ENCODE measurements around the gene KCNG2.

KCNG2 gene

DNA sequence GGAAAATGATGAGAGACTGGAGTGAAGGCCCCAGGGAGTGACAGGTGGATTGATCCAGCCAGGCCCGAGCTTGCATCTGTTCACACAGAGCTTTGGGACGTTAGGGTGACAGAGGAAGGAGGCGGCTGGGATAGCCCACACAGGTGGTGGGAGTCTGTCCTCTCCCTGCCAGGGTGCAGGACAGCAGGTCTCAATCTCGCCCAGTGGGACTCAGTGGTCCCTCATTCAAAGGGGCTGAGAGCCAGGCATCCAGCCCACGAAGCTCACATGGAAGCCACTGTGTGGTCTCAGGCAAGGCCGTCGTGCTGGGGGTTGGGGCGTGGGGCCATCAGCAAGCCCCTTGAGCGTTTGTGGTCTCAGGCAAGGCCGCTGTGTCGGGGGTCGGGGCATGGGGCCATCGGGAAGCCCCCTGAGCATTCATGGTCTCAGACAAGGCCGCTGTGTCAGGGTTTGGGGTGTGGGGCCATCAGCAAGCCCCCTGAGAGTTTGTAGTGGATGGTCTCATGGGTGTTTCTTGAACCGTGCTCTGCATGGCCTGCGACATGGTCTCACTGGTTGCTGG is 8.3 kb downstream of the KCNG2 start:
- no peak overlapping the region for H3K4me3 ChIP-seq (IDR thresholded peaks at IDR 0.05; ENCODE audit: insufficient read depth, low read depth, low read length)
- H3K36me3 ChIP-seq (ENCODE audit: insufficient read depth), result no peaks in the 10 kb centered on the region
- no peaks in the 10 kb centered on the region for H3K79me2 ChIP-seq (ENCODE audit: insufficient read depth, low read depth)
- H3K9ac ChIP-seq, result no peak overlapping the region
- H3K27me3 ChIP-seq (ENCODE audit: insufficient read depth, low read depth), result no peaks in the 10 kb centered on the region
- H3K4me1 ChIP-seq (ENCODE audit: low read depth, poor library complexity, severe bottlenecking), result no peaks in the 10 kb centered on the region
- TF ChIP-seq, protein P1, sequence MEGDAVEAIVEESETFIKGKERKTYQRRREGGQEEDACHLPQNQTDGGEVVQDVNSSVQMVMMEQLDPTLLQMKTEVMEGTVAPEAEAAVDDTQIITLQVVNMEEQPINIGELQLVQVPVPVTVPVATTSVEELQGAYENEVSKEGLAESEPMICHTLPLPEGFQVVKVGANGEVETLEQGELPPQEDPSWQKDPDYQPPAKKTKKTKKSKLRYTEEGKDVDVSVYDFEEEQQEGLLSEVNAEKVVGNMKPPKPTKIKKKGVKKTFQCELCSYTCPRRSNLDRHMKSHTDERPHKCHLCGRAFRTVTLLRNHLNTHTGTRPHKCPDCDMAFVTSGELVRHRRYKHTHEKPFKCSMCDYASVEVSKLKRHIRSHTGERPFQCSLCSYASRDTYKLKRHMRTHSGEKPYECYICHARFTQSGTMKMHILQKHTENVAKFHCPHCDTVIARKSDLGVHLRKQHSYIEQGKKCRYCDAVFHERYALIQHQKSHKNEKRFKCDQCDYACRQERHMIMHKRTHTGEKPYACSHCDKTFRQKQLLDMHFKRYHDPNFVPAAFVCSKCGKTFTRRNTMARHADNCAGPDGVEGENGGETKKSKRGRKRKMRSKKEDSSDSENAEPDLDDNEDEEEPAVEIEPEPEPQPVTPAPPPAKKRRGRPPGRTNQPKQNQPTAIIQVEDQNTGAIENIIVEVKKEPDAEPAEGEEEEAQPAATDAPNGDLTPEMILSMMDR (conservative IDR thresholded peaks at IDR 0.05; ENCODE audit: low read depth, low read length), result no peak
- no peak overlapping the region for H3K27ac ChIP-seq
- H3K4me2 ChIP-seq, result no peak overlapping the region
- no peak overlapping the region for H2AFZ ChIP-seq (ENCODE audit: low read depth)
- no peaks in the 10 kb centered on the region for H4K20me1 ChIP-seq (ENCODE audit: insufficient read depth)

DNA sequence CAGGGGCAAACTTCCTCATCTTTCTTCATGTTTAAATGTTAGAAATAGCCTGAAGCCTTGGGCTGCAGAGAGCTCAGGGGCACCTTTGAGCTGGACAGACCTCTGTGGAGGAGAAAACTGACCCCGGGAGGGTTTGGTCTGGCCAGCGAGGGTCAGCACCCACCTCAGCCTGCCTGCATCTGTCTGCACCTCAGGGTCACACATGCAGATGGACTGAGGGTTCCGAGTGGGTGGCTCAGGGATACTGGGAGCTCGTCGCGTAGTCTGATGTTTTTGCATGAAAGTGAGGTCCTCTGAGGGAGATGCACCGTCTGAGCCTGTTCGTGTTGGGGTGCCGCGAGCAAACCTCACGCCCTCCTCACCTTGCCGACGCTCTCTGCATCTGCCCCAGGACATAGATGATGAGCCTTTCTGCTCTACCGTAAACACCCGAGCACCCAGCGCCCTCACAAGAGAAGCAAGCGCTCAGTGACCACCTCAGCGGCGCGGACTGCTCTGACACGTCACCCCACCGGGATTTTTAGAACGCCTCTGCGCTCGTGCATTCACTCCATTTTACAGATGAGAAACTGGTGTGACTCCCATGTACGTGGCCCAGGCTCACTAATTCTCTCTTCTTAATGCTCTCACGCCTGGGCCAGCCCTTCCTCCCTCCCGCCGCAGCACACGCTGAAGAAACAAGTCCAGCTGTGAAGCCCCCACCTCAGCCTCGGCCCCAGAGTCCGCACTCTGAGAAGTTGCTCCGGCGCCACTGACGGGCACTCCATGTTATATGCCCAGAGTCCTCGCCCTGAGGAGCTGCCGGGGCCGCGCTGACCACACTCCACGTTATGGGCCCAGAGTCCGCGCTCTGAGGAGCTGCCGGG is 9.5 kb downstream of the KCNG2 start:
- H4K20me1 ChIP-seq (ENCODE audit: insufficient read depth), result no peaks in the 10 kb centered on the region
- H3K4me1 ChIP-seq (ENCODE audit: low read depth, poor library complexity, severe bottlenecking), result no peaks in the 10 kb centered on the region
- no peaks in the 10 kb centered on the region for H3K36me3 ChIP-seq (ENCODE audit: insufficient read depth)
- H3K4me2 ChIP-seq, result no peak overlapping the region
- no peaks in the 10 kb centered on the region for H3K27me3 ChIP-seq (ENCODE audit: insufficient read depth, low read depth)
- H3K79me2 ChIP-seq (ENCODE audit: insufficient read depth, low read depth), result no peaks in the 10 kb centered on the region
- H3K27ac ChIP-seq, result no peak overlapping the region
- H2AFZ ChIP-seq (ENCODE audit: low read depth), result no peak overlapping the region
- H3K4me3 ChIP-seq (IDR thresholded peaks at IDR 0.05; ENCODE audit: insufficient read depth, low read depth, low read length), result no peak overlapping the region
- TF ChIP-seq, protein P1 (conservative IDR thresholded peaks at IDR 0.05; ENCODE audit: low read depth, low read length), result no peak
- H3K9ac ChIP-seq, result no peak overlapping the region

DNA sequence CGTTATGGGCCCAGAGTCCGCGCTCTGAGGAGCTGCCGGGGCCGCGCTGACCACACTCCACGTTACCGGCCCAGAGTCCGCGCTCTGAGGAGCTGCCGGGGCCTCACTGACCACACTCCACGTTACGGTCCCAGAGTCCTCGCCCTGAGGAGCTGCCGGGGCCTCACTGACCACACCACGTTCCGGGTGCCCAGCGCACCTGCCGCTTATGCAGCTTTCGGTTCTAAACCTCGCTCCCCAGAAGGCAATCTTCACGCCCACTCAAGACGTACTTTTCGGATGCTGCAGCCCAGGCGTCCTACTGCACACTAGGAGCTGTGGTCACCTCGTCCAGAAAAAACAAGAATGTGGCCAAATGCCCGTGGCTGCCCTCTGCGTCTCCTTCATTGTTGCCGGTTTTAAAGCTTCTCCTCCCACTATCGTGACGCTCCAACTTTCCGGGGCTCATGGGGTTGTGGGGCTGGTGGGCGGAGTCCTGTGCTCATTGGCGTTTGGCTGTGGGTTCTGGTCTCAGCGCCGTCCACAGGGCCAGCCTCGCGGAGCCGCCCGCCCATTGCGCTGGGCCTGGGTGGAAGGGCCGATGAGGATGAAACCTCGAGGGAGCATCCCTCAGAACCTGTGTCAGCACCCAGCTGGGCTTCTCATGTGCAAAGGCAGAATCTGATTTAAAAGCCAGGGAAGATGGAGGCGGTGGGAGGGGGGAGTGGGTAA is 11.9 kb downstream of the KCNG2 start:
- no peak overlapping the region for H3K4me3 ChIP-seq (IDR thresholded peaks at IDR 0.05; ENCODE audit: insufficient read depth, low read depth, low read length)
- no peaks in the 10 kb centered on the region for H3K27me3 ChIP-seq (ENCODE audit: insufficient read depth, low read depth)
- H3K27ac ChIP-seq, result no peak overlapping the region
- no peaks in the 10 kb centered on the region for H3K4me1 ChIP-seq (ENCODE audit: low read depth, poor library complexity, severe bottlenecking)
- H2AFZ ChIP-seq (ENCODE audit: low read depth), result no peak overlapping the region
- no peak overlapping the region for H3K4me2 ChIP-seq
- no peaks in the 10 kb centered on the region for H4K20me1 ChIP-seq (ENCODE audit: insufficient read depth)
- H3K9ac ChIP-seq, result no peak overlapping the region
- H3K79me2 ChIP-seq (ENCODE audit: insufficient read depth, low read depth), result no peaks in the 10 kb centered on the region
- TF ChIP-seq, protein P1 (conservative IDR thresholded peaks at IDR 0.05; ENCODE audit: low read depth, low read length), result no peak
- no peaks in the 10 kb centered on the region for H3K36me3 ChIP-seq (ENCODE audit: insufficient read depth)

DNA sequence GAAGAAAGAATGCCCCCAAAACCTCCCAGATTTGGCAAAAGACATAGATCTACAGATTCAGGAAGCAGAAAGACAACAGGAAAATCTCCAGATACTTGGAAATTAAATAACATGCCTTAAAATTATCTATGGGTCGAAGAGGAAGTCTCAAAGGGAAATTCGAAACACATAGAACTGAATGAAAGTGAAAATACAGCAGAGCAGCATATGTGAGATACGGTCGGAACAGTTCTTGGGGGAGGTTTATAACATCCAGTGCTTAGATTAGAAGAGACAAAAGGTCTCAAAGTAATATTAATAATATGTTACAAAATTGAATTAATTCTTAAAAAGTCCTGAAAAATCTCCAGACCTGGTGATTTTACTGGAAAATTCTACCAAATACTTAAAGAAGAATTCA is 14.3 kb downstream of the KCNG2 start:
- no peak overlapping the region for H3K9ac ChIP-seq

More for the DNA sequence above, 14.3 kb downstream of the KCNG2 start:
- TF ChIP-seq, protein P1 (conservative IDR thresholded peaks at IDR 0.05; ENCODE audit: low read depth, low read length), result no peak
- no peaks in the 10 kb centered on the region for H3K27me3 ChIP-seq (ENCODE audit: insufficient read depth, low read depth)
- H2AFZ ChIP-seq (ENCODE audit: low read depth), result no peak overlapping the region
- no peaks in the 10 kb centered on the region for H4K20me1 ChIP-seq (ENCODE audit: insufficient read depth)
- H3K4me2 ChIP-seq, result no peak overlapping the region
- no peaks in the 10 kb centered on the region for H3K36me3 ChIP-seq (ENCODE audit: insufficient read depth)
- no peak overlapping the region for H3K4me3 ChIP-seq (IDR thresholded peaks at IDR 0.05; ENCODE audit: insufficient read depth, low read depth, low read length)
- H3K4me1 ChIP-seq (ENCODE audit: low read depth, poor library complexity, severe bottlenecking), result no peaks in the 10 kb centered on the region
- H3K79me2 ChIP-seq (ENCODE audit: insufficient read depth, low read depth), result no peaks in the 10 kb centered on the region
- no peak overlapping the region for H3K27ac ChIP-seq

All from KMS-11 (cell line).